ENCODE results near the gene EPN2. TPM values are rescaled to one million over a fixed set of nuclear protein-coding genes. Genes with fewer than 3 reads are reported as not detected.
A peak's percentile ranks its signal among the peaks of the same experiment; 100 is the strongest.

Gene EPN2
- total RNA-seq, 2 experiments from 2014 or later: 11.9 to 12.3 TPM

DNA sequence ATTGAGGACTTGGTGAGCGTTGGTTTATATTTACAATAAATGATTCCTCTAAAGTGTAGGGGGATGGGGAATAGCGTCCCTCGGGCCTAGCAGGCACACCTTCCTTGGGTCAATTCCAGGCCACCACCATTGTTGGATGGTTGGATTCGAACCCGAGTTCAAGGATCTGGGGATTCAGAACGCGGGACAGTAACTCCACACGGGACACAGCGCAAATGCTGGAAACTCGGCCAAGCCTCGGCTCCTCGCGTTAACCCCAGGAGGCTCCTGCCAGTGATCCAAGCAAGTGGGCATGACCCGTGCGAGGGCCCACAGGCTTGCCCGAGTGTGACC, 124.7 kb downstream of the EPN2 start:
- peak overlapping the region; percentile 39 for H3K27ac Mint-ChIP-seq
- peak overlapping the region; percentile 75 for H3K4me3 ChIP-seq (ENCODE audit: low read length)
- intact Hi-C loops (cut with DNase I, micrococcal nuclease): loop anchor here (1.0 to 10.0 kb wide), 6 partner anchors 16 to 405 kb away; partner anchors contain the start of genes ALDH3A2 (in 1 of the 2), FAM83G (in 1 of the 2) and MAPK7 (in 1 of the 2)

DNA sequence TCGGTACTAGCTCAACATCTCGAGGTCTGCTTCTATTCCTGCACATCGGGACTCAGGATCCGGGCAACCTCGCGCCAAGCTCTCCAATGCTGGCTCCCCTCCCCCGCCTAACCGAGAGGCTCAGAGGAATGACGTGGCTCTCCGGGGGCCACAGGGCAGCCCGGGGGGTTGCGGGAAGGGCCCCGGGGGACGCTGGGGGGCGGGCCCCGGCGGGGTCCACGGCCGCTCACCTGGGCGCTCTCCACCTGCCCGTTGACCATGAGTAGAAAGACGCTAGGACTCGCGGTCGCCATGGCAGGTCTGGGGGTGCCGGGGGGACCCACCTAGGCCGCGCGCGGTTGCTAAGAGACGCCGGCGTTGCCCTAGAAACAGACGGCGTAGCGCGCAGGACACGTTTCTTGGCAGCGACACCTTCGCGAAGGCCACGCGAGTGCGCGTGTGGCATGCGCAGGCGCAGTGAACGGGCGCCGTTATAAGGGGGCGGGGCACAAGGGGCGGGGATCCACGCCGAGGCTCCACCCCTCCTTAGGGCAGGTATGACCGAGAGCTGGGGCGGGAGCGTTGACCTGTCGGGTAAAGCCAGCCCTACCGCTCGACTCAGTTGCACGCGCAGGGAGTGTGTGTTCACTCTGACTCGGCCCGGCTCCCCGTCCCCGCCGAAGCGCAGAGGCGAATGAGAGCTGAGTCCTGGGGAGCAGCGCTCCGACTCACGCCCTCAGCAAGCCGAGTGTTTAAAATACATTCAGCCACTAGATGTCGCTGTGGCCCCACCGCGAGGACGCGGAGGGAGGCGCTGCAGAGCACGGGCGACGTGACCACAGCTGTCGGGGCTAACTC, 125.3 kb downstream of the EPN2 start, which contains the start of gene B9D1:
TSS of gene B9D1 (minus strand) at position 447 of the 837 bp plus-strand sequence. CDS start at position 293, 154 bp downstream.
- H3K36me3 Mint-ChIP-seq (ENCODE audit: low read depth): no peaks in the 10 kb centered on the region
- peak within 1 kb of the TSS; percentile 89 for H3K27ac Mint-ChIP-seq
- CTCF ChIA-PET: interaction anchor here (0.6 to 3.0 kb wide), 25 partner anchors 8 to 737 kb away, joined by 3 to 62 read pairs (median 4); partner anchors contain the start of genes ALDH3A2 and MAPK7
- H3K9me3 Mint-ChIP-seq: no peaks in the 10 kb centered on the region
- peak within 1 kb of the TSS; percentile 75 for H3K4me3 ChIP-seq (ENCODE audit: low read length)
- ATAC-seq (ENCODE audit: poor library complexity) (peak; percentile 93), DNase-seq (peak; percentile 91 to 97 (median 94))
- H3K4me1 ChIP-seq (ENCODE audit: insufficient read depth, low read length): peaks cover 16% of the 10 kb centered on the region
- peaks cover 3 to 4% of the 10 kb centered on the region in 2 experiments for H3K27me3 ChIP-seq (ENCODE audit: control insufficient read depth in 1 of 2, insufficient read depth in 2 of 2, low read length in 2 of 2)
- H3K27ac ChIP-seq (ENCODE audit: low read depth in 1 of 2, low read length in 2 of 2): peak within 1 kb of the TSS in 1 of 2 donors; percentile 29
- H3K9me3 ChIP-seq (ENCODE audit: control insufficient read depth in 1 of 2, insufficient read depth in 1 of 2, low read length in 2 of 2): peaks cover 0 to 4% of the 10 kb centered on the region in 2 experiments
- H3K4me1 Mint-ChIP-seq (ENCODE audit: low read depth): peaks cover 14% of the 10 kb centered on the region
- H3K4me3 Mint-ChIP-seq: peak within 1 kb of the TSS; percentile 95
- POLR2A ChIA-PET: interaction anchor here (0.6 to 2.3 kb wide), 7 partner anchors 16 to 584 kb away, joined by 4 to 58 read pairs (median 5); partner anchors contain the start of genes ALDH3A2 and MAPK7
- TF ChIP-seq, protein P1, sequence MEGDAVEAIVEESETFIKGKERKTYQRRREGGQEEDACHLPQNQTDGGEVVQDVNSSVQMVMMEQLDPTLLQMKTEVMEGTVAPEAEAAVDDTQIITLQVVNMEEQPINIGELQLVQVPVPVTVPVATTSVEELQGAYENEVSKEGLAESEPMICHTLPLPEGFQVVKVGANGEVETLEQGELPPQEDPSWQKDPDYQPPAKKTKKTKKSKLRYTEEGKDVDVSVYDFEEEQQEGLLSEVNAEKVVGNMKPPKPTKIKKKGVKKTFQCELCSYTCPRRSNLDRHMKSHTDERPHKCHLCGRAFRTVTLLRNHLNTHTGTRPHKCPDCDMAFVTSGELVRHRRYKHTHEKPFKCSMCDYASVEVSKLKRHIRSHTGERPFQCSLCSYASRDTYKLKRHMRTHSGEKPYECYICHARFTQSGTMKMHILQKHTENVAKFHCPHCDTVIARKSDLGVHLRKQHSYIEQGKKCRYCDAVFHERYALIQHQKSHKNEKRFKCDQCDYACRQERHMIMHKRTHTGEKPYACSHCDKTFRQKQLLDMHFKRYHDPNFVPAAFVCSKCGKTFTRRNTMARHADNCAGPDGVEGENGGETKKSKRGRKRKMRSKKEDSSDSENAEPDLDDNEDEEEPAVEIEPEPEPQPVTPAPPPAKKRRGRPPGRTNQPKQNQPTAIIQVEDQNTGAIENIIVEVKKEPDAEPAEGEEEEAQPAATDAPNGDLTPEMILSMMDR (IDR thresholded peaks at IDR 0.05): peak; percentile 99
- peaks cover 5% of the 10 kb centered on the region for H3K27me3 Mint-ChIP-seq
- H3K36me3 ChIP-seq (ENCODE audit: insufficient read depth, low read length): no peaks in the 10 kb centered on the region
- intact Hi-C loops (cut with DNase I, micrococcal nuclease): loop anchor here (1.0 to 10.0 kb wide), 9 partner anchors 14 to 404 kb away; partner anchors contain the start of genes ALDH3A2 (in 1 of the 2), FAM83G (in 1 of the 2) and MAPK7 (in 1 of the 2)

More for the DNA sequence above, 124.7 kb downstream of the EPN2 start:
- DNase-seq (no peak), ATAC-seq (ENCODE audit: poor library complexity) (no peak)
- H3K9me3 ChIP-seq (ENCODE audit: control insufficient read depth in 1 of 2, insufficient read depth in 1 of 2, low read length in 2 of 2): peaks cover 0 to 4% of the 10 kb centered on the region in 2 experiments
- H3K27me3 ChIP-seq (ENCODE audit: control insufficient read depth in 1 of 2, insufficient read depth in 2 of 2, low read length in 2 of 2): peaks cover 3 to 4% of the 10 kb centered on the region in 2 experiments
- H3K27ac ChIP-seq (ENCODE audit: low read depth in 1 of 2, low read length in 2 of 2): no peak overlapping the region
- TF ChIP-seq, protein P1 (IDR thresholded peaks at IDR 0.05): no peak
- peaks cover 5% of the 10 kb centered on the region for H3K27me3 Mint-ChIP-seq
- POLR2A ChIA-PET: interaction anchor here (0.6 to 2.3 kb wide), 2 partner anchors 16 to 585 kb away, joined by 4 to 58 read pairs; partner anchors contain the start of gene MAPK7
- H3K36me3 Mint-ChIP-seq (ENCODE audit: low read depth): no peaks in the 10 kb centered on the region
- H3K4me3 Mint-ChIP-seq: peak overlapping the region; percentile 86
- H3K4me1 ChIP-seq (ENCODE audit: insufficient read depth, low read length): peaks cover 16% of the 10 kb centered on the region
- CTCF ChIA-PET: interaction anchor here (1.9 to 3.0 kb wide), 3 partner anchors 16 to 86 kb away, joined by 11 to 62 read pairs (median 49); partner anchors contain the start of gene MAPK7
- no peaks in the 10 kb centered on the region for H3K36me3 ChIP-seq (ENCODE audit: insufficient read depth, low read length)
- H3K9me3 Mint-ChIP-seq: no peaks in the 10 kb centered on the region
- H3K4me1 Mint-ChIP-seq (ENCODE audit: low read depth): peaks cover 14% of the 10 kb centered on the region

DNA sequence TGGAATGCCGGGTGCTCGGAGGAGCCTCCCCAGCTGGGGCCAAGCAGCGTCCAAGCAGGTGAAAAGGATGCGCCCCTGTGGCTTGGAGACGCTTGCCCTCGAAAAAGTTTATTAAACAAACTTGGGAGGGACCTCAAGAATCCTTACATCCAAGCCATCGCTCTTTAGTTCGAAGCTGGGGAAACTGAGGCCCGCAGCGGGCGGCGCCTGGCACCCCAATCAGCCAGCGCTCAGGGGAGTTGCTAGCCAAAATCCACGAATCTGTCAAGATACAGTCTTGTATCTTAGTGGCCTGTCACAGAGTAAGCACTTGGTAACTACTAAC, 125.9 kb downstream of the EPN2 start:
- Histone ChIP-seq H3K27ac (ENCODE audit: low read depth in 1 of 2, low read length in 2 of 2) (no peak overlapping the region), H3K4me1 (ENCODE audit: insufficient read depth, low read length) (peaks cover 21% of the 10 kb centered on the region), H3K27me3 (ENCODE audit: control insufficient read depth in 1 of 2, insufficient read depth in 2 of 2, low read length in 2 of 2) (peaks cover 3 to 4% of the 10 kb centered on the region in 2 experiments), H3K4me3 (ENCODE audit: low read length) (peak overlapping the region; percentile 75), H3K36me3 (ENCODE audit: insufficient read depth, low read length) (no peaks in the 10 kb centered on the region), H3K9me3 (ENCODE audit: control insufficient read depth in 1 of 2, insufficient read depth in 1 of 2, low read length in 2 of 2) (peaks cover 0 to 4% of the 10 kb centered on the region in 2 experiments)
- DNase-seq (no peak), ATAC-seq (ENCODE audit: poor library complexity) (no peak)
- H3K27me3 Mint-ChIP-seq: peaks cover 5% of the 10 kb centered on the region
- TF ChIP-seq, protein P1 (IDR thresholded peaks at IDR 0.05): peak; percentile 52
- peaks cover 14% of the 10 kb centered on the region for H3K4me1 Mint-ChIP-seq (ENCODE audit: low read depth)
- CTCF ChIA-PET: interaction anchor here (0.6 to 3.0 kb wide), 25 partner anchors 9 to 737 kb away, joined by 3 to 62 read pairs (median 4); partner anchors contain the start of genes ALDH3A2 and MAPK7
- H3K9me3 Mint-ChIP-seq: no peaks in the 10 kb centered on the region
- intact Hi-C loops (cut with DNase I, micrococcal nuclease): loop anchor here (1.0 to 10.0 kb wide), 8 partner anchors 13 to 404 kb away; partner anchors contain the start of genes ALDH3A2 (in 1 of the 2) and FAM83G (in 1 of the 2)
- no peaks in the 10 kb centered on the region for H3K36me3 Mint-ChIP-seq (ENCODE audit: low read depth)
- H3K27ac Mint-ChIP-seq: peak overlapping the region; percentile 89
- POLR2A ChIA-PET: interaction anchor here (1.1 to 2.3 kb wide), 6 partner anchors 15 to 285 kb away, joined by 4 to 58 read pairs (median 6); partner anchors contain the start of genes ALDH3A2 and MAPK7
- H3K4me3 Mint-ChIP-seq: peak overlapping the region; percentile 95
